Activated CD8-positive, alpha-beta T cell treated with anti-CD3 and anti-CD28 coated beads for 36 hours (primary cell): ENCODE results near the gene LRIG2. TPM values are rescaled to one million over a fixed set of nuclear protein-coding genes. Genes with fewer than 3 reads are reported as not detected.

Experiments
- ATAC-seq: fragments of 200-7000 bp; cut with Tn5 transposase; one replicate; pipeline ENCODE4 v1.10.0; 2021; ENCODE audit warnings: mild to moderate bottlenecking, moderate library complexity
- CTCF ChIA-PET: fragments of 350-600 bp; sonication (Branson Sonifier 250); formaldehyde crosslinking; loops from one replicate; lab custom pipeline; 2021; ENCODE audit warnings: antibody characterized with exemption; lab: Charles Lee
- POLR2A ChIA-PET: fragments of 350-600 bp; sonication (Branson Sonifier 250); formaldehyde crosslinking; loops from one replicate; lab custom pipeline; 2021; ENCODE audit warnings: antibody characterized with exemption; lab: Charles Lee
- DNase-seq: peaks from one replicate; pipeline ENCODE4 v3.0.0-alpha.2; 2020
- H3K27ac Mint-ChIP-seq: one replicate; pipeline ENCODE4 v1.8.0; 2021; ENCODE audit warnings: mild to moderate bottlenecking, mixed read lengths
- H3K27me3 Mint-ChIP-seq: one replicate; pipeline ENCODE4 v1.8.0; 2021; ENCODE audit warnings: mixed read lengths
- H3K36me3 Mint-ChIP-seq: one replicate; pipeline ENCODE4 v1.8.0; 2021; ENCODE audit warnings: low read depth, mixed read lengths
- H3K4me1 Mint-ChIP-seq: one replicate; pipeline ENCODE4 v1.8.0; 2021; ENCODE audit warnings: low read depth, mixed read lengths
- H3K4me3 Mint-ChIP-seq: one replicate; pipeline ENCODE4 v1.8.0; 2021; ENCODE audit warnings: mild to moderate bottlenecking, moderate library complexity, mixed read lengths
- H3K9me3 Mint-ChIP-seq: one replicate; pipeline ENCODE4 v1.8.0; 2021; ENCODE audit warnings: mixed read lengths
- CTCF ChIP-seq: fragments of 200-600 bp; IDR thresholded peaks from one replicate; pipeline ENCODE4 v1.8.0; 2022; ENCODE audit warnings: antibody characterized with exemption, mild to moderate bottlenecking
- intact Hi-C: fragments of 100-400 bp; cut with micrococcal nuclease; formaldehyde crosslinking; loops from one replicate; pipeline ENCODE4 v1.10.0; 2022
- total RNA-seq, 2 experiments: library from RNA; stranded (reverse); gene quantifications; one replicate each; pipeline ENCODE4 v1.2.3, GENCODE V29; 2021

The LRIG2 gene
- total RNA-seq, 2 experiments from 2014 or later = 7.2 to 8.3 TPM

DNA sequence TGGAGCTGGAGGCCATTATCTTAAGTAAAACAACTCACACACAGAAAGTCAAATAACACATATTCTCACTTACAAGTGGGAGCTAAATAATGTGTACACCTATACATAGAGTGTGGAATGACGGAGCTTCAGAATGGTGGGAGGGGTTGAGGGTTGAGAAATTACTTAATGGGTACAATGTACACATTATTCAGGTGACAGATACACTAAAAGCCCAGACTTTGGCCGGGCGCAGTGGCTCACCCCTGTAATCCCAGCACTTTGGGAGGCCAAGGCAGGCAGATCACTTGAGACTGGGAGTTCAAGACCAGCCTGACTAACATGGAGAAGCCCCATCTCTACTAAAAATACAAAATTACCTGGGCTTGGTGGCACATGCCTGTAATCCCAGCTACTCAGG is 24.9 kb upstream of the LRIG2 start:
- intact Hi-C loops = no loop called here
- no peak for DNase-seq
- CTCF ChIA-PET = interaction anchor here (1.9 to 2.4 kb wide), 2 partner anchors 24 to 167 kb away, joined by 8 to 17 read pairs; partner anchors contain the start of gene LRIG2
- H3K9me3 Mint-ChIP-seq = no peaks in the 10 kb centered on the region
- peaks cover 39% of the 10 kb centered on the region for H3K4me1 Mint-ChIP-seq
- H3K27ac Mint-ChIP-seq = no peak overlapping the region
- peaks cover 2% of the 10 kb centered on the region for H3K27me3 Mint-ChIP-seq
- POLR2A ChIA-PET = no interaction called here
- H3K36me3 Mint-ChIP-seq = no peaks in the 10 kb centered on the region
- no peak for ATAC-seq
- no peak overlapping the region for H3K4me3 Mint-ChIP-seq
- no peak for TF ChIP-seq CTCF

- Mint-ChIP-seq H3K4me3 (no peak overlapping the region), H3K27me3 (no peaks in the 10 kb centered on the region), H3K9me3 (no peaks in the 10 kb centered on the region), H3K4me1 (peaks cover 13% of the 10 kb centered on the region), H3K27ac (no peak overlapping the region), H3K36me3 (no peaks in the 10 kb centered on the region)
- ATAC-seq (no peak), DNase-seq (no peak)
- intact Hi-C loops = no loop called here
- POLR2A ChIA-PET = no interaction called here
- CTCF ChIA-PET = interaction anchor here (1.8 kb wide), 1 partner anchor 19 kb away, joined by 9 read pairs; the partner anchor contains the start of gene LRIG2
- no peak for TF ChIP-seq CTCF
Measured at GRCh38 chr1:113053344-113054126, 19.5 kb upstream of the LRIG2 start.

- POLR2A ChIA-PET = no interaction called here
- no peak overlapping the region for H3K4me3 Mint-ChIP-seq
- intact Hi-C loops = no loop called here
- H3K27me3 Mint-ChIP-seq = no peaks in the 10 kb centered on the region
- no peaks in the 10 kb centered on the region for H3K9me3 Mint-ChIP-seq
- CTCF ChIA-PET = interaction anchor here (4.8 kb wide), 1 partner anchor 17 kb away, joined by 44 read pairs; the partner anchor contains the start of gene LRIG2
- H3K4me1 Mint-ChIP-seq = peaks cover 6% of the 10 kb centered on the region
- H3K27ac Mint-ChIP-seq = no peak overlapping the region
- DNase-seq = no peak
- H3K36me3 Mint-ChIP-seq = no peaks in the 10 kb centered on the region
- no peak for ATAC-seq
- no peak for TF ChIP-seq CTCF
Measured at GRCh38 chr1:113055570-113055969, 17.4 kb upstream of the LRIG2 start.

DNA sequence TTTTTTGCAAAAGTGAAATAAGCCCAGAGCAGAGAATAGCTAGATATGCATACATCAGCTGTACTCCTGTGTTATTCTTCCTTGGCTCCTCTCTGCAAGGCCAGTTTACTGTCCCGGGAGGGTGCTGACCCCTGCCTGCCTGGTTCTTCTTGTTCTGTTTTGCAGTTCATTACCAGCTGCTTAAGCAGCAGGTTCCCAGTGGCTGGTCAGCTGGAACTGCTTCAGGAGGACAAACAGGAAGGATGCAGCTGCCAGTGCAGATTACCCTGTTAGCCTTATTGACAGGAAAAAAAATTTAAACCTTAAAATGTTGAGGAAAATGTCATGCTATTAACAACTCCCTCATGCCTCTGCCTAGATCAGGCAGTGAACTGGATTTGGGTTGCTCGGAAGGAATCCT is 16.0 kb upstream of the LRIG2 start:
- intact Hi-C loops = no loop called here
- ATAC-seq = no peak
- ChIA-PET POLR2A (no interaction called here), CTCF (interaction anchor here (1.0 to 4.8 kb wide), 4 partner anchors 11 to 264 kb away, joined by 3 to 44 read pairs (median 4); partner anchors contain the start of gene LRIG2)
- TF ChIP-seq CTCF = no peak
- H3K9me3 Mint-ChIP-seq = no peaks in the 10 kb centered on the region
- no peak overlapping the region for H3K27ac Mint-ChIP-seq
- no peak overlapping the region for H3K4me3 Mint-ChIP-seq
- H3K27me3 Mint-ChIP-seq = no peaks in the 10 kb centered on the region
- H3K4me1 Mint-ChIP-seq = peaks cover 2% of the 10 kb centered on the region
- H3K36me3 Mint-ChIP-seq = no peaks in the 10 kb centered on the region
- DNase-seq = no peak
